Stimulated activated CD4-positive, alpha-beta T cell treated with anti-CD3 and anti-CD28 coated beads, TNF-alpha, amount 100 ng/mL, for 48 hours (primary cell): Measurements from ENCODE around the gene PPP4C.
"Not testable (repeated sequence)": the region's sequence is repeated elsewhere in the genome, so short reads cannot be mapped to it uniquely, and the experiment has no call there.

Experiments
- DNase-seq, 3 donors: peaks; one replicate each; pipeline ENCODE4 v3.0.0-alpha.2; 2020; ENCODE audit warnings: low read depth in 3 of 3

PPP4C gene

DNA sequence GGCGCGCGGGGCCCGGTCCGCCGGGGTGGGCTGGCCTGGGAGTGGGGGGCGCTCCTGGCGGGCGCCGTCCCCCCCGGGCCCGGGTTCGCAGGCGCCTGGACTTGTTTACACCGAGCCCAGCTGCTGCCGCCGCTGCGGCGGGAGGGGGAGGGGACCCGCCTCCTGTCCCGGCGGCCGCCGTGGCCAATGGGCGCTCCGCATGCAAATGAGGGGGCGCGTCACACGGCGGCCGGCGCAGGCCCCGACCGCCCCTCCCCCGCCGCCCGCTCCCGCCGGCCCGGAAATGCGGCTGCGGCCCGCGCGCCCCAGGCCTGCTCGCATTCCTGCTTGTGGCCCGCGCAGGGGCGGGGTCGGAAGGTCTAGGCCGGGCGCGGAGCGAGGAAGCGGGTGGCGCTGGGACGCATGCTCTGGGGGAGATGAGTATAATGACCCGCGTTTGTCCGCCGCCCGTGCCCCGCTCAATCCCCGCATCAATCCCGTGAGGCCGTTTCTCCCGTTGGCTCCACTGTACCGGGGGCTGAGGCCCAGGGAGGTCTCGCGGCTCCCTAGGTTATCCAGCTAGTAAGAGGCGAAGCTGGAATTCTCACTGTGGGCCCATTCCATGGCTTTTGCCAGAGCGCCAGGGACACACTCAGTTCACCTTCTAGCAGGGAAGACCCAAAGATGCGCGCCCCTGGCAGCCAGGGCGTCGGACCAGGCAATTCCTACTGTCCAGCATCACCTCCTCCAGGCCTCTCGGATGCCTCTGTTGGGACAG lies 20.5 kb downstream of the PPP4C start, which contains the start of gene YPEL3:
Gene YPEL3 (minus strand): TSS at position 109 of the 757 bp plus-strand sequence. CDS start 731 bp downstream, outside the sequence.
- peak; percentile 73 to 91 (median 79) for DNase-seq

DNA sequence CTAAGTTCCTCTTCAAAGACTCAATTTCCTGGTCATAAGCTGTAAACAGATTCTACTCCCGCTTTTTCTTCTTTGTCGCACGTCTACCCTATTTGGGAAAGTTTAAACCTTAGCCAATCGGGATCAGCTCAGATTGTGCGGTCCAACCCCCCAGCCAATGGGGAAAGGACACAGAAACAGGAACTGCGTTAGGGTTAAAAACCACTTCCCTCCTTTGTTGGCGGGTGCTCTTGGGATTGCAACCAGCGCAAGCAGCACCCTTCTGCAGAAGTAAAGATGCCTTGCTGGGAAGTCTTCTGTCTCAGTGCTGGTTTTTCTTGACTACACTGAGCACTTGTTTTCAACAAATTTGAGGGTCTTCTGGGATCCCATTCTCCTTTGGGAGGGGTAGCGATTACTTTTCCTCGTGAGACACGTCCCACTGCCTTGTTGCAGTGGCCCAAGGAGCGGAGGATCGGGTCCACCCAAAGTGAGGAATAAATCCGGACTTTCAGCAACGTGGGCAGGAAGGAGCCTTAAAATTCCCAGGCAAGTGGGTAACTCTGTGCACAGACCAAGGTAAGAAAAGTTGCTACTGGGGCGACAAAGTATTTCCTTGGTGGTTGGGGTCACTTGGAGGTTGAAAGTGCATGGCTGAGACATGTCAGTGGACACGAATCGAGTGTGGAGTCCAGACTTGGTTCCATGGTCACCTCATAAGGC lies 21.2 kb downstream of the PPP4C start:
- DNase-seq = no peak

DNA sequence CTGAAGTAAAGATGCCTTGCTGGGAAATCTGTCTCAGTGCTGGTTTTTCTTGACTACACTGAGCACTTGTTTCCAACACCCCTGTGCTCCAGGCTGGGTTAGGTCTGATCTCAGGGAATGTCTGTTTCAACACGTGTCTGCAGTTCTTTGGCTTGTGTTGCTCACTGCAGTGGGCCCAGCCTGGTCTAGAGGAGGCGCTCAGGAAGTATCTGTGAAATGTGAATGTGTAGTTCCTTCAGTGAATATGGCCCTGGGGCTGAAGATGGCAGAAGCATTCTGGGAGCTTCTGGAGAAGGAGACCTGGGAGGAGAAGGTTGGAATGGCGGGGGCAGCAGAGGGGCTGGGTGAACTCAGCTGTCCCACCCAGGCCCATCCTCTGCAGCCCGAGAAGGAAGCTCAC lies 28.3 kb downstream of the PPP4C start:
- no peak for DNase-seq

DNA sequence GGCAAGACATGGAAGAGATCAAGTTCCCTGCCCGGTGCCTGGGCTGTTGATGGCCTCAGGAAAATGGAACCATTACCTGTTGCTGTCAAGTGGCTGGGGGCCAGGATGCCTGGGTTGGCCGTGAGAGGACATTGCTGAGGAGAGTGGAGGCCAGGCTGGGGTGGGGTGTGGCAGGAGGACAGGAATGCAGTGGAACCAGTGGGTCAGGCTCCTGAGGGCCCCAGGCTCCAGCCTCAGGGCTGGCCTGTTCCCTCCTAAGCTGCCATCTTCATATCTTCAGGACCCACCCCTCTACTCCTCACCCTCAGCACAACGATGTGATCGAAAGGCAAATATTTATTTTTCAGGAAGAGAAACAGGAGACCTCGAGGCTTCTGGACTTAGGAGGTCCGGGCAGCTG lies 28.7 kb downstream of the PPP4C start:
- no peak for DNase-seq

DNA sequence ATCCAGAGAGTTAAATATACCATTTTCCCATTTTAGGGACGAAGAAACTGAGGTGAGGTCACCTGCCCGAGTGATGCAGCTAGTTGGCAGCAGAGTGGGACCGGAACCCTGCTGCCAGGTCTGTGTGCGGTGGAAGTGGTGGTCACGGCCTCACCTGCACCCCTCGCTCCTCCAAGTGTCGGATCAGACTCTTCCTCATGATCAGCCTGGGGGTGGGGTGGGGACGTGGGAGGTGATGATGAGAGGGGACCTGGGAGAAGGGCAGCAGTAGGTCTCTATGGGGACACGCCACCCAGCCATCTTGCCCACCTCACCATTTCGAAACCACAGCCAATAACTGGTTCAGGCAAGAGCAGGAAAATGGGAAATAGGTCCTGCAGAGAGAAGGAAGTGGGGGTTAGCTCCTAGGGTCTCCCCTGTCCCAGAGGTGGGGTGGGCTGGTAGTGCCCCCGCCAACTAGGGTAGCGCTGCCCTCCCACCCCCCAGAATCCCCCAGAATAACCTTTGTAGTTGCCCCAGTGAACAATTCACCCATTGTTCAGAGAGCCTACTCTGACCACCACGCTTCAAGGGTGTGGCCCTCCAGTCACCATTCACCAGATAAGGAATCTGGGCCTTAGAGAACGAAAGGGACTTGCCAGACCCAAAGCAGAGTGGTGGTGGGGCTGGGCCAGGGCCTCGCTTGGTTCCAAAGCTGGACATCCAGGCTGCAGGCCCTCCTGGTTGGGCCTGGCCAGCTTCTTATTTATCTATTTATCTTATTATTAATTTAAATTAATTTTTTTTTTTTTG lies 32.5 kb downstream of the PPP4C start:
- DNase-seq = no peak

DNA sequence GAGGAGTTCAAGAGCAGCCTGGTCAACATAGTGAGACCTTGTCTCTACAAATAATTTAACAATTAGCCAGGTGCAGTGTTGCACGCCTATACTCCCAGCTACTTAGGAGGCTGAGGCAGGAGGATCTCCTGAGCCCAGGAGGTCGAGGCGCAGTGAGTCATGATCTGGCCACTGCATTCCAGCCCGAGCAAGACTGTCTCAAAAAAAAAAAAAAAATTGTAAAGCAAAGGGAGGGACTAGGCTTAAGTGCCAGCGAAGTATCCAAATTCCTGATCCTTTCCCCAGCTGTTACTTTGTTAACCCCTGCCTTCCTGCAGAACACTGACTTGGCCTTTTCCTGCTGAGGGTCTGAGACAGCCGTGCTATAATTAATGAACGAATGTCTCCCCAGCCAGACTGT lies 34.9 kb downstream of the PPP4C start:
- DNase-seq = no peak

DNA sequence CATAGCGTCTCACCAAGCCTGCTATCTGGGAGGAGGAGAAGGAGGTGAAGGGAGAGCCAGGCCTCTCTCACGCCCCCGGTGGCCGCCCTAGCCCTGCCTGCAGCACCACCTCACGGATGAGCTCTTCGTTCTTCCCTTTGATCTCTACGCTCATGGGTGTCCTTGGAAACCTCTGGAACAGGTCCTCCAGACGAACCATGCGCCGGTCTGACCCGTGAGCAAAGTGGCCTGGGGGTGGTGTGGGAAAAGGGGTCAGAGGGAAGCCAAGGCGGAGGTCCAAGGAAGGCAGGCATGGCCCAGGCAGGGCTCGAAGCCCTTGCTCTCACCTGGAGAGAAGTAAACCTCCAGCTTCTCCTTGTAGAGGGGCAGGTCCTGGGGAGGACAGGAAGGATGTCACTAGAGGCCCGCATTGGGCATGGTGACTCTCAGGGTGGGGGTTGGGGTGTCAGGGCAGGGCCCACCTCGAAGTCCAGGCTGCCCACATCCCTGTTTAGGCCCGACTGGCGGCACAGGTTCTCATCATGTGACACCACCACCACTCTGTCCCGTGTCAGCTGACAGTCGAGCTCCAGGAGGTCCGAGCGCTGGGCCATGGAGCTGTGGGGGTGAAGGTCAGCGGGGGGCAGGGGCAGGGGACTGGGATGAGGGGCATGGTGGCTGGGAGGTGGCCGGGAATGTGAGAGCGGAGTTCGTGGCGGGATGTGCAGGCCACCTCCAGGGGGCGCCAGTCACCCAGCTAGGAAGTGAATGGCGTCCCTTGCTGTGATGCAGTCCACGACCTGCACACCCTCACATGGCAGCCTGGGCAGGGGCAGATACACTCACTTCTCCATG lies 36.6 kb downstream of the PPP4C start:
- DNase-seq = peak; percentile 51 to 71 (median 52)

DNA sequence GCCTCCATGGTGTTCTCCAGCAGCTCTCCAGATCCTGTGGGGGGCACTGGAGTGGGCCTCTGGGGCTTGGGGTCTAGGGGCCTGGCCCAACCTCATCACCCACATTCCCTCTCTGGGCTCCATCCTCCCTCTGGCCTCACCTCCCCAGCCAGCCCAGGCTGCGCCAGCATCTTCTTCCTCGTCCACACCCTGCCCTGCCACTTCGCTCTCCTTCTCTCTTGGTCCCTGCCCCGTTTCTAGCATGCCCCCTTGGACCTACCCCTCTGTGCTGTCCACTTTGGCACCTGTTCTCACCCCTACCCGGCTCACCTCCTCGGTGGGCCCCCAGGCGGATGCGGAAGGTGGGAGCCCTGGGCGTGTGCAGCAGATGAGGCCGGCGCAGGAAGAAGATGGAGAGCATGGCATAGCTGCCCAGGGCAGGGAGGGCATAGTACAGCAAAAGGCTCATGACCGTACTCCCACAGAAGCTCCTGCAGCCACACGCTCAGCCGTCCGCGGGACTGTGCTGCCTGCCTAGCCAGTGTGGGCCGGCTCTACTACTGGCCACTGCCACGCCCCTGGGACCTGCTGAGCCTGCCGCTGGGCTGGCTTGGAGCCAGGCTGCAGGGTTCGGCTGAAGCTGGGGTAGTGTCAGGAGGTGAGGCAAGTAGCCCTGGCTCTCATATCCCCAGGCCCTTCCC lies 37.4 kb downstream of the PPP4C start, which contains the start of gene GDPD3:
Gene GDPD3 (minus strand): TSS at position 507 of the 680 bp plus-strand sequence. CDS start 59 bp downstream, at position 448.
- DNase-seq = no peak

DNA sequence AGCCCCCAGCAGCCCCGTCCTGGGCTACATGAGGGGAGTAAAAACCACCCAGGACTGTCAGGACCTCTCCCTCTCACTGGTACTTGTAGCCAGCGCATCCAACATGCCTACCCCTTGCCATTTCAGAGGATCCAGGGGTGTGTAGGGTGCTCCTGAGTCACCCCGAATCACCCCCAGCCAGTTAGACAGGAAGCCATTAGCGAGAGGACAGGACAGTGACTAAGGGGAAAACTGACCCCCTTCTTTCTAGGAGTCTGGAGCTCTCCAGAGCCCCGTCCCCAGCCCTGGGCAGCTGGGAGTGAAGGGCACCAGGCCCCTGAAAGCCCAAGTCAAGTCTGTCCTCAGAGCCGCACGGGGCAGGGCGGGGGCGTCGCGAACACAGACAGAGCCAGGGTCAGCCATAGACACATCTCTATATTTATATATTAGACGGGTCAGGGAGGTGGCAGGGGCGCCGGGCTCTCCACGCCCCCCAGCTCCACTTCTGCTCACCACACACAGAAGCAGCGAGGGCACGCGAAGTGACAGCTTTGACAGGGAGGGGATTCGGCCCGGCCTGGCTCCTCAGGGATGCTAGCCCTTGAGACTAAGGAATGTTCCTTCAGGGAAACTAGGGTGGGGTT lies 38.0 kb downstream of the PPP4C start:
- DNase-seq = no peak

DNA sequence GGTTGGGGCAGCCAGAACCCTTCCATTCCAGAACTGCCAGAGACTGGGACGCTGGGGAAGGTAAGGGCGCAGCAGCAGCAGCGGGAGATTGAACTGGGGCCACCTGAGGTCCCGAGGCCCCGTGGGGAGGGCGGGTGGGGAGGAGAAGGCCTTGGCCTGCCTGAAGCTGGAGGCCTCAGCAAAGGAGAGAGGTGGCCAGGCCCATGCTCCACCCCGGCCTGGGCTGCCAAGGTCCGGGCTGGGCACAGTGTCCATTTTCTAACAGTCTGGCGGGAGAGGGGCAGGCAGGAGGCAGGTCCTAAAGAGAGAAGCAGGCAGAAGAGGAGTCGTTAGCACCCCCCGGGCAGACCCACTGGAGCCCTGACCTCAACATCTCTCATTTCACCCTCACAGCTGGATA lies 38.6 kb downstream of the PPP4C start:
- DNase-seq = no peak

DNA sequence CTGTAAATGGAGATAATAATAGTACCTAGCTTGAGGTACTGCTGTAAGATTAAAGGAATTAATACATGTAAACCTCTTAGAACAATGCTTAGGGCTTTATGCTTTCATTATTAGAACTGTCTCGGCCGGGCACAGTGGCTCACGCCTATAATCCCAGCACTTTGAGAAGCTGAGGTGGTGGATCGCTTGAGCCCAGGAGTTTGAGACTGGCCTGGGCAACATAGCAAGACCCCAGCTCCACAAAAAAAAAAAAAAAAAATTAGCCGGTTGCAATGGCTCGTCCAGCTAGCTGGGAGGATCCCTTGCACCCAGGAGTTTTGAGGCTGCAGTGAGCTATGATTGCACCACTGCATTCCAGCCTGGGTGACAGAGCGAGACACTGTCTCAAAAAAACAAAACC lies 39.0 kb downstream of the PPP4C start:
- DNase-seq = not testable (repeated sequence)

DNA sequence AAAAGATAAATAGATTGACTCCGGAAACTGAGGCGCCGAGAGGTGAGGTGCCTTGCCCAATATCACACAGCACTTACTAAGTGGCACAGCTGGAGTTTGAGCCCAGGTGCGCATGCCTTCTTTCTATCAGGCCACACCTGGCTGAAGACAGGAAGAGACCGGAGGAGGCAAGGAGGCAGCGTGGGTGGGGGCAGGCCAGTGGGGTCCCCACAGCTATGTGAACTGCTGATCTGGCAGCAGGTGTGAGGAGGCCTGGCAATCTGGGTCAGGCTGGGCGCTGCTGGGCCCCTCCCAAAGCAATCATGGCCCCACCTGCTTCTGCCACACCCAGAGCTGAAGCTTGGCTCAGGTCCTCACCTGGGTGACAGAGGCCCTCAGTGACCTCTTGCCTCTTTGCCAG lies 39.4 kb downstream of the PPP4C start:
- no peak for DNase-seq

DNA sequence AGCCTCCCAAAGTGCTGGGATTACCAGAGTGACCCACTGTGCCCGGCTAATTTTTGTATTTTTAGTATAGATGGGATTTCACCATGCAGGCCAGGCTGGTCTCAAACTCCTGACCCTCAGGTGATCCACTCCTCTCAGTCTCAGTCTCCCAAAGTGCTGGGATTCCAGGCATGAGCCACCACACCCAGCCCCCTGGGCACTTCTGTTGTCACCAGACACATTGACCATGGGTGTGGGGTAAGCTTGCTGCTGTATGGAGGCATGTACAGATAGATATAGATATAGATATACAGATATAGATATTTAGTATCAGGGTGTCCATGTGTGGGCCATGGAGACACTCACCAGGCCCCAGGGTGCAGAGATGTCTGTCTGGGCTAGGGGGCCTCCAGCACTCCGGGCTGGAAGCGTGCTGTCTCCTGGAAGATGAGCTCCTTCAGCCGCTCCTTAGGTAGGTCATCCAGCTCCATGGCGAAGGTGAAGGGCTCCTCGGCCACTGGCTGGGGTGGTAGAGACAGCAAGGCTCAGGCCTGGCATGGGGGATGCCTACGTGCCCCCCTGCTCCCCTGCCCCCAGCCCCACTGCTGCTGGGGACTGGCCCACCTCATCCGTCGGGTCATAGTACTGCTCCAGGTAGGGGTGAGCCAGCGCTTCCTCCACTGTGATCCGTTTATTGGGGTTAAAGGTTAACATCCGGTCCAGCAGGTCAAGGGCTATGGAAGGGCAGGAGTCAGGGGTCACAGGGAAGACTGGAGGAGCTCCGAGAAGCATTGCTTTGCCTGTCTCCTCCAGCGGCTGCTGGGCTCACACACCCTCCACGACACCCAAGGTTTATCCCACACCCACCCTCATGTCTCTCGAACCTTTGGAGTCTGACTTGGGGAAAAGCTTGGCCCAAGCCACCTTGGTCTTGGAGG lies 40.8 kb downstream of the PPP4C start:
- no peak for DNase-seq

DNA sequence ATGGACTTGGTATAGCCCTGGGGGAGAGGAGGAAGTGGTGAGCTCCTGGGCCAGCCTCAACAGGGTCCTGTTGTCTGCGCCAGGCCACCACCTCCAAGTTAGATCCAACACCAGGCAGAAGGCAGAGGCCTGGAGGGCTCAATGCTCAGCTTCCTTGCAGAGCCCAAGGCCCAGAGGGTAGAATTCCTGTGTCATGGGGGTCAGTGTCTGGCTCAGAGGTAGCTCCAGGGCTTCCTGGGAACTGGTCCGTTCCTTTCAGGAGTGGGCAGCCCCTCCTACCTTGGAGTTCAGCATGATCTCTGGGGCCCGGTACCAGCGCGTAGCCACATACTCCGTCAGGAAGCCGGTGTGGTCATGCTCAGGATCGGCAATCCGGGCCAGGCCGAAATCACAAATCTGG lies 42.0 kb downstream of the PPP4C start:
- no peak for DNase-seq

DNA sequence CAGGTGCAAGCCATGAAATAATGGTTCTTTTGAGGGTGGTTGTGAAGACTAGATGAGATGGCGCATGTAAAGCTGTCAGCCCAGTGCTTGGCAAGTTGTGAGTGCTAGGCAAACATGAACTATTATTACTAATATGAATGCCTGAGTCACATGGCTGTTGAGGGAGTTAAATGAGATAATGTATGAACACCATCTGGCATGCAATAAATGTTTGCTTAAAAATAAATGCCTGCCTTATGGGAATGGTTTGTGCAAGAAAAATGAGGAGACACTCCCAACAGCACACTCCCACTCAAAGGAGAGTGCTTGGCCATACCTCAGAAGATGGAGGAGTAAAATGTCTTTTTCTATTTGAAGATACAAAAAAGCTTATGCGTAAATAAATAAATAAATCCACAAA lies 43.6 kb downstream of the PPP4C start:
- no peak for DNase-seq

DNA sequence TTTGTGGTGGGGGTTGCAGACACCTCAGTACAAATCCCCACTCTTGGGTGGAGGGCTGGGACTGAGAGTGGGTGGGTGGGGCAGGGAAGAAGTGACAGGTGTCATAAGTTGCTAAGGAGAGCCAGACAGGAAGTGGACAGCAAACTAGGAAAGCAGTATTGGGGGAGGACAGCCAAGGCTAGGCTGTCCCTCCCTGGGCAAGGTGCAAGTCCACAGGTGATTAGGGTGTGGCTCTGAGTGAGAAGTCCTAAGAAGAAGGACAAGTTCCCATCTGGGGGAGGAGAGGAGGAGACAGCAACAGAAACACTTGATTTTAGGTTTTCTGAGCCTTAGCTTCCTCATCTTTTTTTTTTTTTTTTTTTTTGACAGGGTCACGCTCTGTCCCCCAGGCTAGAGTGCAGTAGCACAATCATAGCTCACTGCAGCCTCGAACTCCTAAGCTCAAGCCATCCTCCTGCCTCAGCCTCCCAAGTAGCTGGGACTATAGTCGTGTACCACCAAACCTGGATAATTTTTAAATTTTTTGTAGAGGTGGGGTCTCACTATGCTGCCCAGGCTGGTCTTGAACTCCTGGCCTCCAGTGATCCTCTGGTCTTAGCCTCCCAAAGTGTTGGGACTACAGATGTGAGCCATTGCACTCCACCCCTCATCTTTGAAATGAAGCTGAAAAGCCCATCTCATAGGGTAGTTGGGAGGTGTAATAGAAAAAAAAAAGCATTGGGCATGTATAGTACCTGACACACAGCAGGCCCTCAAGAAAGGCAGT lies 44.7 kb downstream of the PPP4C start:
- DNase-seq = no peak

DNA sequence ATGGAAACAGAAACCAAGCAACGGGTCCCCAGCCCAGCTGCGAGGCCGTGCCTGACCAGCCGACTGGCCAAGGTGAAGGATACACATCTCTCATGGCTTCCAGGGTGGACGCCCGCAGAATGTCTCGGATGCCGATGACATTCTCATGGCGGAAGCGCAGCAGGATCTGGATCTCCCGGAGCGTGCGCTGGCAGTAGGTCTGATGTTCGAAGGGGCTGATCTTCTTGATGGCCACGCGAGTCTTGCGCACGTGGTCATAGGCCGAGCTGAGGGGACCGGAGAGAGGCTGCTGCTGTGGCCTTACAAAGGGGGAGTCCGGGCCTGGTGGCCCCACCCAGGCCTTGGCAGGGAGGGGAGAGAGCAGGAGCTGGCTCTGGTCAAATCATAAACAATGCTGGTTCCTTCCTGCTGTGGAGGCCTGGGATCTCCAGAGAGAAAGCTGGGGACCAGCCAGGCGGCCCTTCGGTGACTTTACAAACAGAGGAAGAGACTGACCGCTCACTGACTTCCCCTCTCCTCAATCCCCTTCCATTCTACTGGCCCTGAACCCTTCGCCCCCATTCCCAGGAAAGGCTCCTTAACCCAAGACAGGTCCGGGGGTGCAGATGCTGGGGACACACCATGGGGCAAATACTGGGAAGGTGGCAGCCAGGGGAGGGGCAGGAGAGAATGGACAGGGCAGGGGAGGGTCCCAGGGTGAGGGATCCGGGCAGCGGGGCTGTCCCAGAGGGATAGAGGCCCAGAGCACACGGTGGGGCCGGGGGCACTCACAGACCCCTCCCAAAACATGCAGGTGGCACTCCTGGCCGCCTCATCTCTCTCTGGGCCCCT lies 46.2 kb downstream of the PPP4C start:
- DNase-seq = no peak
